Measurements from ENCODE around the gene TGFBRAP1.

TGFBRAP1 gene

GRCh38 chr2:105309147-105309545, 20.4 kb downstream of the TGFBRAP1 start:
- no peak for DNase-seq

GRCh38 chr2:105308382-105309146, 21.0 kb downstream of the TGFBRAP1 start:
- DNase-seq = no peak

GRCh38 chr2:105307962-105308361, 21.6 kb downstream of the TGFBRAP1 start:
- no peak for DNase-seq

DNA sequence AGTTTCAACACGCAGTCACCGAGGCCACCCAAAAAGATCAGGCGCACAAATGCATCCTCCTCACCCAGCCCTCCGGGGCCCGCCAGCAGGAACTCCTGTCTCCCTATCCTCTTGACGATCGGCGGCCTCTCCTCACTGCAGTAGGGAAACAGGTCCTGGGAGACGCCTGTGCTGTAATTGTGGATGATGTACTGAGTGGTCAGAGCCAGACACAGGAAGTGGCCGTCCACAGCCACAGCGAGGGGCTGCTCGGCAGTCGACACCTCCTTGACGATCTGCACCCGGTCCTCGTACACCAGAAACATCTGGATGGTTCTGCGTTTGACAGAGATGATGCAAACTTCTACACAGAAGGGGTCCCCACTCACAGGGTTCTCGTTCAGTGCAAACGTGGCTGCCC, 22.0 kb downstream of the TGFBRAP1 start:
- no peak for DNase-seq

- no peak for DNase-seq
Measured at GRCh38 chr2:105307146-105307545, 22.4 kb downstream of the TGFBRAP1 start.

DNA sequence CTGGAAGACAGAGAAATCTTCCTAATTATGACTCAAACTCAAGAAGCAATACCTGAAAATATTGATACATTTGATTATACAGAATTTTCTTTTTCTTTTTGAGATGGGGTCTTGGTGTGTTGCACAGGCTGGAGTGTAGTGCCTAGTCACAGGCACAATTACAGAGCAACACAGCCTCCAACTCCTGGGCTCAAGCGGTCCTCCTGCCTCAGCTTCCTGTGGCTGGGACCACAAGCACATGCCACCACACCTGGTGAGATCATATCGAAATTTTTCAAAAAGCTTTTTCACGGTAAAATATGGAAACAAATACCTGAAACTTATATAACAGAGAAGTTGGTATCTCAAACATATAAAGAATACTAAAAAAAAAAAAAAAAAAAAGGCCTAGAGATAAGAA, 27.9 kb downstream of the TGFBRAP1 start:
- no peak for DNase-seq

GRCh38 chr2:105299290-105299689, 30.2 kb downstream of the TGFBRAP1 start:
- DNase-seq = no peak

DNA sequence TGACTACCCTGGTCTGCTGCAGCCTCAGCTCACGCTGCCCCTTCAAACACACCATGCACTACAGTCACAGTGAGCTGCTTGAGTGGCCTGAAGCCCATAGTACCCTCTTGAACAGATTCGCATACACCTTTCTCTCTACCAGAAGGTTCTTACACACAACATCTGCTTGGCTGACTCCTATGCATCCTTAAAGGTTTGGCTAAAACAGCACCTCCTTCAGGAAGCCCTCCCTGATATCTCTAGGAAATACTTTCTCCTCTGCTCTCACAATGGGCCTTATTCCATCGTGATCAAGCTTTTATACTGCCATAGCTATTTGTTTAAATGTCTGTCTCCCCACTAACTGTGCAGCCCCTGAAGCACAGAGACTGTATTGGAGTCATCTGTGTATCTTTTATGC, 31.5 kb downstream of the TGFBRAP1 start:
- no peak for DNase-seq

GRCh38 chr2:105297216-105297615, 32.3 kb downstream of the TGFBRAP1 start:
- no peak for DNase-seq

DNA sequence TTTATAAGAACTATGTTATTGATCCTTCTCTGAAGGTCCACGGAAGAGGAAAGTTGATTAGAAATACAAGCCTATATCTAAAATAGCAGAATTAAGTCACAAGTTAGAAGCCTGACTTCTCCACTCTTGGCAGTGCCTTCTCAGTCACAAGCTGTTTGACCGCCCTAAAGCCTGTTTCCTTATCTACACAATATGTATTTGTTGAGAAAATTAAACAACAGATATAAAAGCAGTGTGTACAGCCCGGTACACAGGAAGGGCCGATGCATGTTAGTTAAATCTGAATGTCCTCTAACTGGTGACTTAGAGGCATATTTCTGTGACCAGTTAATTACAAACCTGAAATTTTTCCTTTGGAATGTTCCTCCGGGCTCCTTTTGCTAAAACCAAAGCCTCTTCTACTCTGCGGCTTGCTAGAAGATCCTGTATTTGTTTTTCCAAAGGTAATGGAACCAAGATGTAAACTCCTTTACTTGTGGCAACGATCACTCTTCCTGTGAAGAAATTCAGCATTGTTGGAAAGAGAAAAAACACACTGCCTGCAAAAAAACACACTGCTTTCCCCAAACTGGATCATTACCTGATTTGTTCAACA, 33.4 kb downstream of the TGFBRAP1 start:
- DNase-seq = no peak

DNA sequence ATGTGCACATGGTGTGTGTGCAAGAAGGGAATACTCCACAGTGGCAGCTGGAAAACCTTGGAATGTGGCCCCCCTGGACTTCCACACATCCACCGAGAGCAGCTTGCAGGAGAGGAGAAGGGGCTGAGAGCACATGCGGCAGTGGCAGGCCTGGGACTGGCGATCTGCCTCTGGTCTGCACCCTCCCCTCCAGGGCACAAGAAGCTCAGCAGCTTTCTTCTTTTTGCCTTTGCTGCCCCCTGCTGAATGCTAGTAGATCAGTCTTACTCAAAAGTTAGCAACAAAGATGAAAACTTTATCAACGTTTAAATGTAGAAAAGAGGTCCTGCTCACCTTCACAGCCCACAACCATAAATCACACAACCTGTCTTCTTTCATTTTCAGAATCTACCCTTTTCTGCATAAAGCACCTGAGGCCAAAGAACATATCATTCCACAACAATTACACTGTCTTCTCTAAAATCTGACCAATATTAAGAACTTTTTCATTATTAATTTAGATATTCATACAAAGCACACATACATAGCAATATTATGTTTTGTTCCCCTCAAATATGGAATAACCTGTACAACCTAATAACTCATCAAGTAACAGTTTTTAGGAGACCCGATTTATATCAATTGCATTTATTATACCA, 34.6 kb downstream of the TGFBRAP1 start:
- peak; percentile 64 for DNase-seq

DNA sequence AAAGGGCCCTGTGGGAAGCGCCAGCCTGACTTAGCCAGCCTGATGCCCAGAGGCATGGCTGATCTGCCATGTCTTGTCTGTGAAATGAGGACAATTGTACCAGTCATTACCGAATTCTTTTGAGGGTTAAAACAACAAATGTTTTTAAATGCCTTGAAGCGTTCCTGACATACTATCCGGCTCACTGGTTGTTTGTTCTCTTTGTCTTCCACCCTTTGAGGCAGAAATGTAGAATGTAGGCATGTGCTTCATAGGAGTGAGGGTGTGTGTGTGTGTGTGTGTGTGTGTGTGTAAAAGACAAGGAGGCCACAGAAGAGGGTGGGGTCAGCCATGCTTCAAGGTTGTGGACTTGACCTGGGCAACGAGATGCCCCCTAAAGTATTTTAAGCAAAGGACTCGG, 35.5 kb downstream of the TGFBRAP1 start:
- DNase-seq = no peak

- peak; percentile 11 for DNase-seq
Measured at GRCh38 chr2:105291981-105292380, 37.6 kb downstream of the TGFBRAP1 start.

- no peak for DNase-seq
Measured at GRCh38 chr2:105290981-105291660, 38.4 kb downstream of the TGFBRAP1 start.

GRCh38 chr2:105288133-105288532, 41.4 kb downstream of the TGFBRAP1 start:
- DNase-seq = no peak

DNA sequence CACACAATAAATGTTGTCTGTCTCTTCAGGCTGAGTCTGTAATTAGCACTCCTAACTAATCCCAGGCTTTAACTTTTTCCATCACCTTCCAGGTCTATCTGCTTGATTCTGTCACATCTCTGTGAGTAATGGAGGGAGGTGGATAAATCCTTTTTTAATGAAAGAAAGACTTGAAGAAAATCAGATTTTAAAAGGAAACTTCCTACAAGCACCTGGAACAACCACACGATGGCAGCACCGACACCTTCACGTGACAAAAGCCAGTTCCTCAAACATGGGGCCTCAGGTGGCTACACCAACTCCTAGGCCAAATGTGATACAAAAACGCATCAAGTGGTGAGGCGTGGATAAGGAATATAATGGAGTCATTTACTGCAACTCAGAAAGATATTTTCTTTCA, 41.8 kb downstream of the TGFBRAP1 start:
- DNase-seq = peak; percentile 26

- no peak for DNase-seq
Measured at GRCh38 chr2:105283532-105283931, 46.0 kb downstream of the TGFBRAP1 start.

- no peak for DNase-seq
Measured at GRCh38 chr2:105280281-105280680, 49.3 kb downstream of the TGFBRAP1 start.

GRCh38 chr2:105279126-105279525, 50.4 kb downstream of the TGFBRAP1 start:
- DNase-seq = no peak

DNA sequence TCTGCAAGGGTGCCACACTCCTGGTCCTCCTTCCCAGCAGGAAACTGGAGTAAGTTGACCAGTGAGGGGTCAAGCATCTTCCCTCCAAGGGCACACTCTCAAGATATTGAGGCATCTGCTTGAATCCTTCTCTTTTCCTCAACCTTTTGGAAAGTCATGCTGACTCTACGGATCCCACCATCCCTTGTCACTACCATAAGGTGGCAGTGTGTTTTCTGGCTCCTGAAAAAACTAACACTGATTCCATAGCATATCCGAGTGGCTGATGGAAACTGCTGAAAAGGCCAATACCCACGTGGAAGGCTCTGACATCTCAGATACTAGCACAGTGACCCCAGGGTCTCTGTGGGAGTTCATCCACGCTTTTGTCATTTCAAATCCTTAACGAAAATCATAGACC, 50.9 kb downstream of the TGFBRAP1 start:
- DNase-seq = no peak

DNA sequence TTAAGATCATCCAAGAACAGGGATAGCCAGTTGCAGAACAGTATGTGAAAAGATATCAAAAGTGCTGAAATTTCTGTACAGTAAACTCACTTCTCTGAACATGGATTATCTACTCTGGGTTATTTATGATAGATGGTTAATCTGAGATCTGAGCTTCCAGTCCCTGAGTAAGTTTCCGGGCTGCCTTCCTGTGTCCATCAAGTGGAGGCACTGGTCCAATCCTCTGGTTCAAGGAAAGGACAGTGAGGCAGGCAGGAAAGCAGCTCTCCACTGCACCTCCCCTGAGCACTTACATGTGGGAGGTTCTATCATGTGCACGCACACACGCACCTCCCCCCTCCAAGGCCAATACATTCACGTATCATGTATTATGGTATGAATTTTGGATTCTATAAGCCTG, 55.5 kb downstream of the TGFBRAP1 start:
- DNase-seq = no peak

- no peak for DNase-seq
Measured at GRCh38 chr2:105272176-105272575, 57.4 kb downstream of the TGFBRAP1 start.

DNA sequence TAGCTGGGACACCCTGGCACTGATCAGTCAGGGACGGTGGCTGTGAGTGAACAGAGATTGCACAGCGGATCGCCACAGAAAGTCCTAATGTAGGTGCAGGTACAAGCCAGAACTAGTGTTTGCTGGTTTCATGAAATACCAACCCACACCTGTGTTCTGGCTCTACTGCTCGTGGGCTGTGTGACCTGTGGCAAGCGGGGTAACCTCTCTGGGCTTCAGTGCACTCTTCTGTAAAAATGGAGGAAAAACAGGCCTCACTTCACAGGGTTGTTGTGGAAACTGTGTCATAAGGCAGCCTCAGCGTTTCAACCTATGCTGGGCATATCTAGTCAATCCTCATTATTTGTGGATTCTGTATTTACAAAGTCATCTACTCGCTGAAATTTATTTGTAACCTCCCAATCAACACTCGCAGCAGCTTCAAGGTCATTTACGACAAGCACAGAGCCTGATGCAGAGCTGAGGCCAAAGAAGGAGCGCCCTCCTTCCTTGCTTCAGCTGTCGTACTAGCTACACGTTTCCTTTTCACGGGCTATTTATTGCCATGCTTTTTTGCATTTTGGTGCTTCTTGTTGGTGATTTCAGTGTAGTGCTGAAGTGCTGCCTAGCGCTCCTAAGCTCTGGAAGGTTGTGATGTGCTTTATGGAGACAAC, 58.0 kb downstream of the TGFBRAP1 start:
- DNase-seq = no peak
